ENCODE measurements around the gene C1orf105.
"Not testable (repeated sequence)": the region's sequence is repeated elsewhere in the genome, so short reads cannot be mapped to it uniquely, and the experiment has no call there.

Gene C1orf105

GRCh38 chr1:172427191-172427590, 6.7 kb downstream of the C1orf105 start:
- no peak for DNase-seq (ENCODE audit: low spot score)

- peak; percentile 73 for DNase-seq (ENCODE audit: low spot score)
Measured at GRCh38 chr1:172429331-172430127, 9.0 kb downstream of the C1orf105 start.

- DNase-seq (ENCODE audit: low spot score), result no peak
Measured at GRCh38 chr1:172430128-172430454, 9.6 kb downstream of the C1orf105 start.

GRCh38 chr1:172431204-172431603, 10.7 kb downstream of the C1orf105 start:
- DNase-seq (ENCODE audit: low spot score), result no peak

DNA sequence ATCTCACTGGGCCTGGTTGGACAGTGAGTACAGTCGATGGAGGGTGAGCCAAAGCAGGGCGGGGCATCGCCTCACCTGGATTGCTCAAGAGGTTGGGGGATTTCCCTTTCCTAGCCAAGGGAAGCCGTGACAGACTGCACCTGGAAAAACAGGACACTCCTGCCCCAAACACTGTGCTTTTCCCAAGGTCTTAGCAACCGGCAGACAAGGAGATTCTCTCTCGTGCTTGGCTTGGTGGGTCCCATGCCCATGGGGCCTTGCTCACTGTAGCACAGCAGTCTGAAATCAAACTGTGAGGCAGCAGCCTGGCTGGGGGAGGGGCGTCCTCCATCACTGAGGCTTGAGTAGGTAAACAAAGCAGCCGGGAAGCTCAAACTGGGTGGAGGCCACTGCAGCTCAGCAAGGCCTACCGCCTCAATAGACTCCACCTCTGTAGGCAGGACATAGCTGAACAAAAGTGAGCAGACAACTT, 11.3 kb downstream of the C1orf105 start:
- DNase-seq (ENCODE audit: low spot score), result no peak

- not testable (repeated sequence) for DNase-seq (ENCODE audit: low spot score)
Measured at GRCh38 chr1:172437183-172437582, 16.7 kb downstream of the C1orf105 start.

DNA sequence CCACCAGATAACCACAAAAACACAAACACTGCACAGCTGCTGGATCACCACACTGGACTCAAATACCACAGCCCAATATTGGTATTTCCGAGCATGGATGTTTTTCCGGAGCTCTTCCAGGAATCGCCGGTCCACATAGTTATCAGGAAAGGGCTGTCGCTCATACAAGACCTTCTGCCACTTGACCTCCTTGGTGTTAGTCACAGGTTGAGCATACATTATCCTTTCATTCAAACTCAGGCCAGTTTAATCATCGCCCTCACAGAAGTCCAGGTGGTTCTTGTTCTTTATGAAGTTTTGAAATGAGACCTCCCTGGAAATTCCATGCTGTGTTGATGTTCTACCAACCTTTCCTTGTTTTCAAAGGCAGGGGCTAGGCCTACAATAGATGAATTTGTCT, 21.9 kb downstream of the C1orf105 start:
- DNase-seq (ENCODE audit: low spot score), result no peak

DNA sequence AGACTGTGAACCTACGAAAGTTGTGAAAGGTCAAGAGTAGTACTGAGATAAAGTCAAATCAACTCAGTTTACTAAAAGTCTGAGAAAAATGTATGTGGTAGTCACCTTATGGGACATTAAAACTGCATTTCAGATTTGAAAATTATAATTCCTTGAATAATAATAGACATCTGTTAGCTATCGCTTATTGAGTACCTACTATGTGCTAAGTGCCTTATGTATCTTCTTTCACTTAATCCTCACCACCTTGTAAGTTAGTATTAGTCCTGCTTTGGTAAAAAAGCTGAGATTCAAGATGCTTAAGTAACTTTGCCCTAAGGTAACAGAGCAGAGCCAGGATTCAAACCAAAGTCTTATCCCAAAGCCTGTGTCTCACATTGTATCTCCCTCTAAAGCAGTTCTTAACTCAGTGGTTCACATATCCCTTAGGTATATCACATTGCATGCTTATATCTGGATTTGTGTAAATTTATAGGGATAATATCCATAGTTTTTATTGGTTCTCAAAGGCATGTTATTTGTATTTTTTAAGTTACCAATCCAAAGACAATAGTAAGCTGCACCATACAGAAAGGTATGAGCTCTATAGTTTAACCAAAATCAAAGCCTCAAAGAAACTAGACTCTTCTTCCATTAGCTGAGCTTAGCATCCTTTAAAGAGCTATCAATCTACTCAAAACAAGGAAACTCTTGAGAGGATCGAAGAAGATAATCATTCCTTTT, 22.5 kb downstream of the C1orf105 start:
- DNase-seq (ENCODE audit: low spot score), result no peak

DNA sequence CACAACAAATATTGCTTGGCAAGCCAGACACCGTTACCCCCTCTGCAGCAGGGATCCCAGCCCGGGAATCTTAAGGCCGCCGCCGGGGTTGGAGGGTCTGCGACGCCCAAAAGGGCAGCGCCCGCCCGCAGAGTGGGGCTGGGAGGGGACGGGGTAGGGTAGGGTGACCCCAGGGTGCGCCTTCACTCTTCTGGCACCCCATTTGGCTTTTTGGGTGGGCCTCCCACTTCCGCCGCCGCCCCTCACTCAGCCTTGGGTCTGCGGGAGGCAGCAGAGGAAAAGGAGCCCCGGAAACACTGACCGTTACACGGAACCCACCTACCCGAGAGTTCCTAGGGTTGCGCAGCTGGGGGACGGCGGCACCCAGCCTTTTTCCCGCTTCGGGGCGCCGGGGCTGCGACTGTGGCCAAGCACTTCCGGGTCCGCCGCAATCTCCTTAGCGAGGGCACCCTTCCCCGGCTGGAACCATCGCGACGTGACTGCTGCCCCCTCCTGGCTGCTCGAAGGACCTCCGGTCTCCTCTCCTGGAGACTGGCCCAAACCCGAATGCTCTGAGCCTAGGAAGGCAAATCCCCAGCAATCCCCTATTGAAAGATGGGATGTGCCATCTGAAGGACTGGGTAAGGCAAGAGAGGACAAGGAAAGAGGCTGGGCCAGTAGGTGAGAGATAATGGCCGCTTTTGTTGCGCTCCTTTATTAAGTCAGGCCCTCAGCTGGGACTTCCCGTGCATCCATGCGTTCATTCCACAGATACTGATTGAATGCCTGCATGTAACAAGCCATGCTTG, 23.4 kb downstream of the C1orf105 start, which contains the start of gene PIGC:
PIGC (minus strand) TSS at position 404 of the 788 bp plus-strand sequence. CDS start 1,447 bp downstream, outside the sequence.
- peak; percentile 95 for DNase-seq (ENCODE audit: low spot score)

- no peak for DNase-seq (ENCODE audit: low spot score)
Measured at GRCh38 chr1:172446547-172446946, 26.1 kb downstream of the C1orf105 start.

DNA sequence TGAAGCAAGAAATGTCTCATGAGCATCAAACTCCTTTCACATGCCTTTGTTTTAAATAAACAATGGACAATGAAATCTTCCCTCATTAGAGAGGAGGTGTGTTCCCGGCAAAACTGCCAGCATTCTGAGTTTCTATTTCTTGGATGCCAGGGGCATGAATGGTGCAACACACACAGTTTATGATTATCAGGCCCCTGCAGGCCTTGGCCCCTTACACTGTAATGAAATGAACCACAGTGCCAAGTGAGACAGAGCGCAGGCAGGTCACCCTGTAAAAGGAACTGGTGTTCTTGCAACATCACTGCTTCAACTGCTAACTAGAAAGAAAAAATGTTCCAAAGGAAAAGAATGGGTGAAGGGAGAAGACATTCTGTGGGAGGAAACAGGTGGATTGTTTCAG, 27.2 kb downstream of the C1orf105 start:
- DNase-seq (ENCODE audit: low spot score), result no peak

DNA sequence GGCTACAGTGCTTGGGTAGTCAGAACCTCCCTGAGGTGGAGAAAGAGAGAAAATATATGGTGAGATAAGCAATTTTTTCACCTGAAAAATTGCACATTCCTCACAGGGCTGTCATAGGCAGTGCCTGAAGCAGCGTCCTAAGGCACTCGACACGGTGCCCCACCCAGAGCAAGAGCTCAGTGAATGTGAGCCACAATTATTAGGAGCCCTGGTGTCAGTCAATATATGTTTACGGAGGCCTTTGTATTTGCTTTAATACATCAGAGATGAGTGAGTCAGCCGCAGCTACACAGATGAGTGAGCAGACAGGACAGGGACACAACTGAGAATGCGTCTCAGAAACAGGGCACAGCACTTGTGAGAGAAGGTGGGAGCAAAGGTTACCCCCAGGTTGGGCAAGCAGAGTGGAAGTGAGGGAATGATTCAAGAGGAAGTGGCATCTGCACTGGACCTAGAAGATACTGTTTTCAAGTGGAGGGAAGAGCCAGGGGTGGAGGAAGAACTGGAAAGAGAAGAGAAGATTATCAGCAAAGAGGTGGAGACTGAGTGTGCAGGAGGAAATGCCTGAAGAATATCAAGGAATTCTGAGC, 28.6 kb downstream of the C1orf105 start:
- DNase-seq (ENCODE audit: low spot score), result no peak

DNA sequence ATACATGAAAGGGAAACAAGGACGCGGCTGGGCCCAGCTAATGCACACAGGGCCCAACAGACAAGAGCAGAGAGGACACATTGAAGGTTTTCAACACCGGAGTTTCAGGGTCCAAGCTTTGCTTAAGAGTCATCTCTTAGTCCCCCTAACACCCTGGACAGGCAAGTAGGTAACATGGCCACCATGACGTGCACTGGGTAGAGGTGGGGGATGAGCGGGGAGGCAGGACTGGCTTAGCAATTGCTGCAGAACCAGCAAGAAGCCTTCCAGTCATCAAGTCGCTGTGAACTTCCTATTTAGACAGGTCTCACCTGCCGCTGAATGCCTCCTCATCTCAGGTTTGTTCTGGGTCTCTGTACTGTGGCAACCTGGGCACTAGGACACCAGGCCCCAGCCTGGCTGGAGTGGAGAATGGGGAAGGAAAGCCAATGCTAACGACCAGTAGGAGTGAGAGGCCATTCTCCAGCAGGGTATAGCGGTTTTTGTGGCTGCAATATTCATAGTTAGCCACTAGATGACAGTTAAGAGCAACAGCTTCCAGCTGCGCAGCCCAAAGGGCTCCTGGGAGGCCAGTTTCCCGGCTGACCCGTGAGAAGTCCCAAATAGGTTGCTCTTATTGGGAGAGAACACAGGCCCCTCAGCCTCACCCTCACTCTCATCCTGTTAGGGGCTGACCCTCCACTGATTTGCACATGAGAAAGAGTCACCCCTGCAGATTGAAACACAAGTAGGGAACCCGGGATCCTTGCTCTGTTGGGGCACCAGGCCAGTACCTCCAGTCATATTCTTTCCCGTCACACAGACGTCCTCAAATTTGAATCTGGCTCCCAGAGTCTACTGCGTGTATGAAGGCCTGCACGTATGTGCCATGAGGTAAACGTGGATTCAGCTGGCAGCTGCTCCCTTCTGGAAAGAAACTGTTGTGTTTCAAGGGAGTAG, 29.4 kb downstream of the C1orf105 start:
- peak; percentile 56 for DNase-seq (ENCODE audit: low spot score)

DNA sequence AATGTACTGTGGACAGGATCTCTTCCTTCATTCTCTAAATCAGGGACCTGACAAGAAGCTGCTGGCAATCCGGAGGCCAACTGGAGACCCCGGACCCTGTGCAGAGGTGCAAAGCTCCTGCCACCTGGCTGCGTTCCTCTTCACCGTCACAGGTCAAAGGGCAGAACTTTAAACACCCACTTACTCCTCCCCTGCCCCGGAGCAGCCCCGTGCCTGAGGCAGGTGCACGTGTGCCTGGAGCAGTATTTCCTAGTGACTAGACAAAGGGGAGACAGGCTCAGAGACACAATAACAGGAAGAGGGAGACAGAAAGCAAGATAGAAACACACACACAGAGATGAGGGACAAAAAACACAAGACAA, 30.0 kb downstream of the C1orf105 start:
- DNase-seq (ENCODE audit: low spot score), result no peak

DNA sequence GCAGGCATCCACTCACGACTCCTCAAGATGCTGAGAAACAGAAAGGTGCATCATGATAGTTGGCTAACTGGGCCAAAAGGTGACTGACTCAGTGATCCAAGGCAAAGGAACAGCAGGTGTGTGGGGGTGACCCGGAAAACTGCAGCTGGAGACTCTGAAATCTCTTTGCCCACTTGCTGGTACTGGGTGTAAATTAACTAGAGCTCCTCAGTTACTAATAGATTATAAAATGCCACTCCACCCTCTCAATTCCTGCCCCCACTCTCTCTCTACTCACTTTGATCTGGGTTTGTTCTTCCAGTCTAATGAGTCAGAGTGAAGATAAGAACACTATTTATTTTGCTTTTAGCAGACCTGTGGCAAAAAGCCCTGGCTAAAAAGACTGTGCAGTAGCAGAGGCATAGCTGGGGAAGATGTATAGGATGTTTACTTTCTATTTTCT, 30.5 kb downstream of the C1orf105 start:
- no peak for DNase-seq (ENCODE audit: low spot score)

DNA sequence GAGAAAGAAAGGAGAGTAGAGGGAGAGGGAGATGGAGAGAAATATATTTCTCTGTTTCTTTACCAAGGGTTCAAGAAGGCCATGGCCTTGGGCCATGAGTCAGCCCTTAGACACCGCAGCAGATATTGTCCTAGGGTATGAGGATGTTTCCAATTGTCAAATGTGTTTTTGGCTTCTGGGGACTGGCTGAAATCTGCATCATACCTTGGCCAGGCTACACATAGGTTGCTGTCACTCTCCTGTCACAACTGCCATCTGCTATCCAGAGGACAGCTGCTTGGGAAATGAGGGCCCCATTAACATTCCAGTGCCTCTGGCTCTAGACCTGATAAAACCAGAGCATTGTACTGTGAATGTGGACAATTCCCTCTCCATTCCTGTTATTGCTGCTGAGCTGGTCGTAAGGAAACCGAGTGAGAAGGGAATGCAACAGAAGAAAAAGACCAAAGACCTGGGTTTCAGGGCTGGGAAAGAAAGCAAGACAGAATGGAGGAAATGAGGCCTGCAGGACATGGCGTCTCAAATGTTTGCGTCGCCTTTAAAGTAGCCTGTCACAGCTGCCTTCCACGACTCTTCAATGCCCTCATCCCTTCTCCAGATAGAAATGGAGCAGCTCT, 32.2 kb downstream of the C1orf105 start:
- DNase-seq (ENCODE audit: low spot score), result no peak

- no peak for DNase-seq (ENCODE audit: low spot score)
Measured at GRCh38 chr1:172453153-172453545, 32.7 kb downstream of the C1orf105 start.

GRCh38 chr1:172453607-172454006, 33.1 kb downstream of the C1orf105 start:
- DNase-seq (ENCODE audit: low spot score), result no peak

DNA sequence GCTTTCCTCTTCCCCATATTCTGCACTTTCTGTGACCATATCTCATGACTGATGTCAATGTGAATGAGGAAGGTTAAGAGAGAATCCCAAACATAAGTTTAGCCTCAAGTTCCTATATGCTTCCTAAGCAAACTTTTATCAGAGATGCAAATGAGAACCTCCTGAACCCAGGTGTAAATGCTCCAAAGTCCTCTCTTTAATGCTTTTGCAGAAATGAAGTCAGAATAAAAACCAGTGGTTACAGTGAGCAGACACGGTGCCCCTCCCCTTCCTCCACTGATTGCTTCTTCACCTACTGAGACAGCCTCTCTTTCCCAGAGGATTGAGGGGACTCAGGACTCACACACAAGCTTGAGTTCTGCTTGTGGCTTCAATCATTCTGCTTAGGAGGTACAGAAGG, 35.0 kb downstream of the C1orf105 start:
- no peak for DNase-seq (ENCODE audit: low spot score)

DNA sequence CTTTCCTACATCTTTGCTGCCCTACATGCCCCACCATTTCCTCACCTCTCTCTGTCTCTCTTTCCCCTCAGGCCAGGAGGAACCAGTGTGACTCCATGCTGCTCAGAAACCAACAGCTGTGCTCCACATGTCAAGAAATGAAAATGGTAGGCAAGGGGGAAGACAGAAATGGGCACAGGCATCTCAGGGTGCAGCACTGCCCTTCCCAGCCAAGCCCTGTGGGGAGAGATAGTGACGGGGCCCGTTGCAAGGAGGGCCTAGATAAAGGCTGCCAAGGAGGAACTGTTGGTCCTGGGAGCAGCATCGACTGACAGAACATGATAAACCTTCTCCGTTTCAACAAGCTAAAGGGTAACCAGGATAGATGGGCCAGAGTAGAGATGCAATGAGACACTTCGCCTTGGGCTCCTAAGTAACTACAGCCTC, 35.9 kb downstream of the C1orf105 start:
- DNase-seq (ENCODE audit: low spot score), result no peak

Data from Ammon's horn (tissue), 1 donor.